HL-60/S4 (cell line): ENCODE data around the gene ITPRID1.

Experiments
- in situ Hi-C: fragments of 300-500 bp; cut with MboI; formaldehyde crosslinking; loops from 2 replicates; pipeline ENCODE4 v1.14.3; 2022; ENCODE audit warnings: low sequenced_read_pairs

Gene ITPRID1

GRCh38 chr7:31692871-31693270 is 179.0 kb downstream of the ITPRID1 start:
- in situ Hi-C loops: no loop called here

GRCh38 chr7:31695859-31696614 is 182.1 kb downstream of the ITPRID1 start:
- in situ Hi-C loops: no loop called here

- in situ Hi-C loops: no loop called here
These were observed 185.2 kb downstream of the ITPRID1 start for GRCh38 chr7:31699050-31699449.

- in situ Hi-C loops: no loop called here
These were observed 188.5 kb downstream of the ITPRID1 start for GRCh38 chr7:31702354-31702753.

- in situ Hi-C loops: no loop called here
These were observed 191.5 kb downstream of the ITPRID1 start for GRCh38 chr7:31705377-31705776.

GRCh38 chr7:31707089-31707488 is 193.2 kb downstream of the ITPRID1 start:
- in situ Hi-C loops: no loop called here
